ENCODE measurements around the gene SRRM2. TPM values are rescaled to one million over a fixed set of nuclear protein-coding genes. Genes with fewer than 3 reads are reported as not detected.

Gene SRRM2
- total and polyA plus RNA-seq, 8 donors, result 142 to 2,165 (median 655) TPM

DNA sequence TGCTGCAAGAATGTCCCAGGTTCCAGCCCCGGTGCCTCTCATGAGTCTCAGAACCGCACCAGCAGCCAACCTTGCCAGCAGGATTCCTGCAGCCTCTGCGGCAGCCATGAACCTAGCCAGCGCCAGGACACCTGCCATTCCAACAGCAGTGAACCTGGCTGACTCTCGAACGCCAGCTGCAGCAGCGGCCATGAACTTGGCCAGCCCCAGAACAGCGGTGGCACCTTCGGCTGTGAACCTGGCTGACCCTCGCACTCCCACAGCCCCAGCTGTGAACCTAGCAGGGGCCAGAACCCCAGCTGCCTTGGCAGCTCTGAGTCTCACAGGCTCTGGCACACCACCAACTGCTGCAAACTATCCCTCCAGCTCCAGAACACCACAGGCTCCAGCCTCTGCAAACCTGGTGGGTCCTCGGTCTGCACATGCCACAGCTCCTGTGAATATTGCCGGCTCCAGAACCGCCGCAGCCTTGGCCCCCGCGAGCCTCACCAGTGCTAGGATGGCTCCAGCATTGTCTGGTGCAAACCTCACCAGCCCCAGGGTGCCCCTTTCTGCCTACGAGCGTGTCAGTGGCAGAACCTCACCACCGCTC is 14.8 kb downstream of the SRRM2 start:
- 81 to 88% (median 88%) methylated on average over 17 to 19 of the region's 19 CpGs for WGBS, 5 donors
- no peak for TF ChIP-seq POLR2A (IDR thresholded peaks at IDR 0.05)
- no peak for TF ChIP-seq POLR2AphosphoS5 (IDR thresholded peaks at IDR 0.05)
- TF ChIP-seq, protein P1, sequence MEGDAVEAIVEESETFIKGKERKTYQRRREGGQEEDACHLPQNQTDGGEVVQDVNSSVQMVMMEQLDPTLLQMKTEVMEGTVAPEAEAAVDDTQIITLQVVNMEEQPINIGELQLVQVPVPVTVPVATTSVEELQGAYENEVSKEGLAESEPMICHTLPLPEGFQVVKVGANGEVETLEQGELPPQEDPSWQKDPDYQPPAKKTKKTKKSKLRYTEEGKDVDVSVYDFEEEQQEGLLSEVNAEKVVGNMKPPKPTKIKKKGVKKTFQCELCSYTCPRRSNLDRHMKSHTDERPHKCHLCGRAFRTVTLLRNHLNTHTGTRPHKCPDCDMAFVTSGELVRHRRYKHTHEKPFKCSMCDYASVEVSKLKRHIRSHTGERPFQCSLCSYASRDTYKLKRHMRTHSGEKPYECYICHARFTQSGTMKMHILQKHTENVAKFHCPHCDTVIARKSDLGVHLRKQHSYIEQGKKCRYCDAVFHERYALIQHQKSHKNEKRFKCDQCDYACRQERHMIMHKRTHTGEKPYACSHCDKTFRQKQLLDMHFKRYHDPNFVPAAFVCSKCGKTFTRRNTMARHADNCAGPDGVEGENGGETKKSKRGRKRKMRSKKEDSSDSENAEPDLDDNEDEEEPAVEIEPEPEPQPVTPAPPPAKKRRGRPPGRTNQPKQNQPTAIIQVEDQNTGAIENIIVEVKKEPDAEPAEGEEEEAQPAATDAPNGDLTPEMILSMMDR (IDR thresholded peaks at IDR 0.05), result no peak
- TF ChIP-seq EP300 (IDR thresholded peaks at IDR 0.05), result no peak

DNA sequence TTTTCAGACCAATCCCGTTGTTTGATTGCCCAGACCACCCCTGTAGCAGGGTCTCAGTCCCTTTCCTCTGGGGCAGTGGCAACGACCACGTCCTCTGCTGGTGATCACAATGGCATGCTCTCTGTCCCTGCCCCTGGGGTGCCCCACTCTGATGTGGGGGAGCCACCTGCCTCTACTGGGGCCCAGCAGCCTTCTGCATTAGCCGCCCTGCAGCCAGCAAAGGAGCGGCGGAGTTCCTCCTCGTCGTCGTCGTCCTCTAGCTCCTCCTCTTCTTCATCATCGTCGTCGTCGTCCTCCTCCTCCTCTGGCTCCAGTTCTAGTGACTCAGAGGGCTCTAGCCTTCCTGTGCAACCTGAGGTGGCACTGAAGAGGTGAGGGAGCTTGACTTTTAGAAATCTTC is 15.5 kb downstream of the SRRM2 start:
- H3K27ac ChIP-seq, result peak overlapping the region in 1 of 5 donors; percentile 78
- no peaks in the 10 kb centered on the region for H3K27me3 ChIP-seq
- intact Hi-C loops (cut with DNase I; ENCODE audit: low total_unique reads), result no loop called here
- peaks cover 99 to 100% (median 100%) of the 10 kb centered on the region in 4 donors for H3K36me3 ChIP-seq
- TF ChIP-seq EP300 (IDR thresholded peaks at IDR 0.05) (no peak), POLR2AphosphoS5 (IDR thresholded peaks at IDR 0.05) (no peak), POLR2A (IDR thresholded peaks at IDR 0.05) (no peak)
- TF ChIP-seq, protein P1 (IDR thresholded peaks at IDR 0.05), result no peak
- H3K9me3 ChIP-seq, result no peaks in the 10 kb centered on the region
- DNase-seq, result no peak
- H3K4me1 ChIP-seq, result peaks cover 20 to 52% (median 39%) of the 10 kb centered on the region in 4 donors
- 59 to 74% (median 64%) methylated on average over 14 of the region's 14 CpGs for WGBS, 5 donors
- no peak overlapping the region for H3K4me3 ChIP-seq

More for the DNA sequence above, 14.8 kb downstream of the SRRM2 start:
- Histone ChIP-seq H3K27ac (peak overlapping the region in 1 of 5 donors; percentile 78), H3K27me3 (no peaks in the 10 kb centered on the region), H3K4me3 (no peak overlapping the region), H3K4me1 (peaks cover 20 to 51% (median 38%) of the 10 kb centered on the region in 4 donors), H3K9me3 (no peaks in the 10 kb centered on the region), H3K36me3 (peaks cover 100% of the 10 kb centered on the region in 4 donors)
- intact Hi-C loops (cut with DNase I; ENCODE audit: low total_unique reads), result no loop called here
- no peak for DNase-seq

DNA sequence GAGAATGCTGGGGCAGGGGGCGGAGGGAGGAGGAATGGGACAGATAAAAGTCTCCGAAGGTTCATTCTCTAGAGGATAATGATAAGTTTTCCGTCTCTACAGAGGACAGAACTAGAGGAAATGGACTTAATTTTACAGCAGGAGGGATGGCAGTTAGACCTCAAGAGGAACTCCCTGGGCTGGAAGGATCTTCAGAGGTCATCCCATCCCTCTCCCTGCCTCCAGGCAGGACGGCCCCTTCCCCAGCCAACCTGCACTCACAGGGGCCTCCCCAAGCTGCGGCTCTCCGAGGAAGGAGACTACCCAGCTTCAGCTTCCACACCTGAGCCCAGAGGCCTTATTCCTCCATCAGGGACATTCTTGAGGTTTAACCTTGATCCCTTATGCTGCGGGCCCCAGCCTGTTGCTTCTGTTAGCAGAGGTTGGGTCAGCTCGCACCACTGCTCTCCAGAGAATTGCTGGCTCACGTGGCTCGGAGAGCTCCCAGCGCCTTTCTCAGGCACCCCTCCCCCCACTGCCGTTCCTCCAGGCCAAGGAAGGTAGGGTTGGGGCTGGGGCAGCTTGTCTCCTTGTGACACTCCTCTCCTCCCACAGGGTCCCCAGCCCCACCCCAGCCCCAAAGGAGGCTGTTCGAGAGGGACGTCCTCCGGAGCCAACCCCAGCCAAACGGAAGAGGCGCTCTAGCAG is 16.1 kb downstream of the SRRM2 start:
- intact Hi-C loops (cut with DNase I; ENCODE audit: low total_unique reads), result no loop called here
- Histone ChIP-seq H3K4me1 (peaks cover 20 to 58% (median 42%) of the 10 kb centered on the region in 4 donors), H3K27me3 (no peaks in the 10 kb centered on the region), H3K27ac (peak overlapping the region in 4 of 5 donors; percentile 60 to 78 (median 66)), H3K9me3 (no peaks in the 10 kb centered on the region), H3K4me3 (no peak overlapping the region), H3K36me3 (peaks cover 97 to 100% (median 100%) of the 10 kb centered on the region in 4 donors)
- WGBS, 5 donors, result 73 to 80% (median 75%) methylated on average over 15 to 17 of the region's 17 CpGs
- TF ChIP-seq, protein P1 (IDR thresholded peaks at IDR 0.05), result no peak
- TF ChIP-seq EP300 (IDR thresholded peaks at IDR 0.05), result no peak
- TF ChIP-seq POLR2AphosphoS5 (IDR thresholded peaks at IDR 0.05), result no peak
- no peak for TF ChIP-seq POLR2A (IDR thresholded peaks at IDR 0.05)
- no peak for DNase-seq

DNA sequence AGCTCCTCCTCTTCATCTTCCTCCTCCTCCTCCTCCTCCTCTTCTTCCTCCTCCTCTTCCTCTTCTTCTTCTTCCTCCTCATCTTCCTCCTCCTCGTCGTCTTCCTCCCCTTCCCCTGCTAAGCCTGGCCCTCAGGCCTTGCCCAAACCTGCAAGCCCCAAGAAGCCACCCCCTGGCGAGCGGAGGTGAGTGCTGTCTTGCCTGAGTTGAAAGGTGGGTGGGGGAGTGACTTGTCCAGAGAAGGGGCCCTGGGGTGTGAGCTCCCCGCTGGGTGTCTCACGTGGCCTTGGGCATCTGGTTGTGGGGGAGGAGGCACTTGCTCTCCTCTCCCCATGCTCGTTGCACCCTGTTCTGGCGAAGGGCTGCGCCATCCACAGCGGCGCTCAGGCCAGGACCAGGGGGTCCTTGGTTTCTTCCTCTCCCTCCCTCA is 16.7 kb downstream of the SRRM2 start:
- intact Hi-C loops (cut with DNase I; ENCODE audit: low total_unique reads), result no loop called here
- Histone ChIP-seq H3K9me3 (no peaks in the 10 kb centered on the region), H3K36me3 (peaks cover 92 to 100% (median 100%) of the 10 kb centered on the region in 4 donors), H3K4me1 (peaks cover 20 to 64% (median 44%) of the 10 kb centered on the region in 4 donors), H3K27me3 (no peaks in the 10 kb centered on the region), H3K27ac (peak overlapping the region; percentile 20 to 78 (median 64)), H3K4me3 (no peak overlapping the region)
- DNase-seq, result no peak
- TF ChIP-seq, protein P1 (IDR thresholded peaks at IDR 0.05), result no peak
- no peak for TF ChIP-seq POLR2AphosphoS5 (IDR thresholded peaks at IDR 0.05)
- TF ChIP-seq POLR2A (IDR thresholded peaks at IDR 0.05), result no peak
- TF ChIP-seq EP300 (IDR thresholded peaks at IDR 0.05), result no peak
- WGBS, 5 donors, result 62 to 78% (median 77%) methylated on average over 8 to 11 of the region's 11 CpGs

Measured in stomach (tissue), 9 donors.